SK-N-SH treated with all-trans-retinoic acid at 6 μM for 48 hours (cell line): ENCODE measurements around the gene HERC6.

Source experiments
- ATAC-seq: fragments of 200-7000 bp; cut with Tn5 transposase; 3 replicates; pipeline ENCODE4 v1.9.1; 2020; ENCODE audit warnings: mild to moderate bottlenecking, moderate library complexity
- ARNTL ChIP-seq: fragments of 450-650 bp; formaldehyde crosslinking; IDR thresholded peaks from 2 replicates; pipeline ENCODE4 v1.5.0; 2020; ENCODE audit warnings: low read depth, mild to moderate bottlenecking, moderate library complexity, borderline replicate concordance
- BACH2 ChIP-seq: fragments of 250-450 bp; sonication (Bioruptor Pico); IDR thresholded peaks from 2 replicates; pipeline ENCODE4 v1.9.0; 2021; ENCODE audit warnings: mild to moderate bottlenecking, borderline replicate concordance
- CREB5 ChIP-seq: fragments of 250-450 bp; sonication (Bioruptor Pico); IDR thresholded peaks from 2 replicates; pipeline ENCODE4 v1.5.1; 2020; ENCODE audit warnings: low read depth, mild to moderate bottlenecking, moderate library complexity
- CSDC2 ChIP-seq: fragments of 250-450 bp; sonication (Bioruptor Pico); IDR thresholded peaks from 2 replicates; pipeline ENCODE4 v1.5.0; 2020; ENCODE audit warnings: mild to moderate bottlenecking, moderate library complexity
- CSRNP3 ChIP-seq: fragments of 250-450 bp; sonication (Bioruptor Pico); IDR thresholded peaks from 2 replicates; pipeline ENCODE4 v1.5.1; 2021; ENCODE audit warnings: mild to moderate bottlenecking, moderate library complexity
- GLIS3 ChIP-seq: fragments of 250-450 bp; sonication (Bioruptor Pico); IDR thresholded peaks from 2 replicates; pipeline ENCODE4 v1.5.0; 2020; ENCODE audit warnings: mild to moderate bottlenecking, moderate library complexity
- ISL1 ChIP-seq: fragments of 250-450 bp; sonication (Bioruptor Pico); IDR thresholded peaks from 2 replicates; pipeline ENCODE4 v2.1.2; 2022; ENCODE audit warnings: mild to moderate bottlenecking, moderate library complexity
- OSR1 ChIP-seq: fragments of 250-450 bp; sonication (Bioruptor Pico); IDR thresholded peaks from 2 replicates; pipeline ENCODE4 v1.8.0; 2022; ENCODE audit warnings: moderate library complexity, mild to moderate bottlenecking, inconsistent platforms
- PATZ1 ChIP-seq: fragments of 250-450 bp; sonication (Bioruptor Pico); IDR thresholded peaks from 2 replicates; pipeline ENCODE4 v1.8.0; 2020; ENCODE audit warnings: mild to moderate bottlenecking, moderate library complexity, borderline replicate concordance
- POU6F1 ChIP-seq: fragments of 250-450 bp; sonication (Bioruptor Pico); IDR thresholded peaks from 2 replicates; pipeline ENCODE4 v1.8.0; 2021; ENCODE audit warnings: low read depth, mild to moderate bottlenecking, moderate library complexity, borderline replicate concordance
- PPARA ChIP-seq: fragments of 250-450 bp; sonication (Bioruptor Pico); IDR thresholded peaks from 2 replicates; pipeline ENCODE4 v1.5.0; 2020; ENCODE audit warnings: mild to moderate bottlenecking, borderline replicate concordance
- RARB ChIP-seq: fragments of 250-450 bp; sonication (Bioruptor Pico); IDR thresholded peaks from 2 replicates; pipeline ENCODE4 v1.8.0; 2021; ENCODE audit warnings: mild to moderate bottlenecking, moderate library complexity
- SNAI2 ChIP-seq: fragments of 250-450 bp; sonication (Bioruptor Pico); IDR thresholded peaks from 2 replicates; pipeline ENCODE4 v1.5.0; 2020; ENCODE audit warnings: mild to moderate bottlenecking, moderate library complexity
- TCF4 ChIP-seq: fragments of 250-450 bp; sonication (Bioruptor Pico); IDR thresholded peaks from 2 replicates; pipeline ENCODE4 v1.8.0; 2021; ENCODE audit warnings: mild to moderate bottlenecking, moderate library complexity, borderline replicate concordance
- TOX ChIP-seq: fragments of 250-450 bp; sonication (Bioruptor Pico); IDR thresholded peaks from 2 replicates; pipeline ENCODE4 v1.8.0; 2021; ENCODE audit warnings: mild to moderate bottlenecking, moderate library complexity, borderline replicate concordance
- TSHZ2 ChIP-seq: fragments of 250-450 bp; sonication (Bioruptor Pico); IDR thresholded peaks from 2 replicates; pipeline ENCODE4 v1.5.0; 2020; ENCODE audit warnings: mild to moderate bottlenecking, moderate library complexity
- ZFP3 ChIP-seq: fragments of 250-450 bp; sonication (Bioruptor Pico); IDR thresholded peaks from 2 replicates; pipeline ENCODE4 v1.5.0; 2020; ENCODE audit warnings: mild to moderate bottlenecking, moderate library complexity
- ZFP30 ChIP-seq: fragments of 450-650 bp; formaldehyde crosslinking; IDR thresholded peaks from 2 replicates; pipeline ENCODE4 v1.5.0; 2022; ENCODE audit warnings: mild to moderate bottlenecking, moderate library complexity
- ZNF565 ChIP-seq: fragments of 450-650 bp; formaldehyde crosslinking; conservative IDR thresholded peaks from 2 replicates; pipeline ENCODE4 v1.5.0; 2020; ENCODE audit warnings: low read depth, mild to moderate bottlenecking, moderate library complexity
- ZNF70 ChIP-seq: fragments of 450-650 bp; formaldehyde crosslinking; IDR thresholded peaks from 2 replicates; pipeline ENCODE4 v1.5.0; 2020; ENCODE audit warnings: mild to moderate bottlenecking, moderate library complexity

Gene HERC6

GRCh38 chr4:88396681-88397080, 18.0 kb downstream of the HERC6 start:
- no peak for ATAC-seq

GRCh38 chr4:88398381-88398780, 19.7 kb downstream of the HERC6 start:
- no peak for ATAC-seq
- no peak for TF ChIP-seq OSR1 (CRISPR knock-in tag)

More at GRCh38 chr4:88396681-88397080, 18.0 kb downstream of the HERC6 start:
- TF ChIP-seq CSDC2 (CRISPR knock-in tag), result no peak
- TF ChIP-seq ZFP3 (CRISPR knock-in tag), result no peak
- TF ChIP-seq ZNF70, result no peak
- no peak for TF ChIP-seq ARNTL (CRISPR knock-in tag)
- no peak for TF ChIP-seq SNAI2 (CRISPR knock-in tag)
- no peak for TF ChIP-seq BACH2
- no peak for TF ChIP-seq TCF4 (CRISPR knock-in tag)
- TF ChIP-seq CREB5, result no peak
- no peak for TF ChIP-seq POU6F1
- no peak for TF ChIP-seq PPARA (CRISPR knock-in tag)
- TF ChIP-seq CSRNP3 (CRISPR knock-in tag), result no peak
- TF ChIP-seq RARB (CRISPR knock-in tag), result no peak
- no peak for TF ChIP-seq ISL1 (CRISPR knock-in tag)
- no peak for TF ChIP-seq ZNF565 (CRISPR knock-in tag)
- no peak for TF ChIP-seq TSHZ2
- TF ChIP-seq PATZ1 (CRISPR knock-in tag), result no peak
- TF ChIP-seq GLIS3, result no peak
- TF ChIP-seq, all 23 proteins: peak for 0

- TF ChIP-seq TOX (CRISPR knock-in tag), result no peak
- TF ChIP-seq ARNTL (CRISPR knock-in tag), result no peak
- no peak for TF ChIP-seq PPARA (CRISPR knock-in tag)
- no peak for TF ChIP-seq ISL1 (CRISPR knock-in tag)
- no peak for TF ChIP-seq PATZ1 (CRISPR knock-in tag)
- no peak for TF ChIP-seq OSR1 (CRISPR knock-in tag)
- TF ChIP-seq RARB (CRISPR knock-in tag), result no peak
- no peak for TF ChIP-seq ZFP30 (CRISPR knock-in tag)
- TF ChIP-seq GLIS3, result no peak
- TF ChIP-seq SNAI2 (CRISPR knock-in tag), result no peak
- no peak for TF ChIP-seq TSHZ2
- ATAC-seq, result no peak
Observed at GRCh38 chr4:88409206-88409605, 30.6 kb downstream of the HERC6 start.
